Measurements from ENCODE around the gene FOXRED2. TPM values are rescaled to one million over a fixed set of nuclear protein-coding genes. Genes with fewer than 3 reads are reported as not detected.
A peak's percentile ranks its signal among the peaks of the same experiment; 100 is the strongest.

FOXRED2 gene
- total RNA-seq, 1 experiment from 2014 or later: 37.7 TPM

- H3K4me3 ChIP-seq (ENCODE audit: low read depth in 2 of 2, low read length in 2 of 2): no peak overlapping the region
- in situ Hi-C loops (cut with HindIII; ENCODE audit: low pct_unique_long_range_greater_than_20kb, low sequenced_read_pairs) (no loop called here), intact Hi-C loops (cut with micrococcal nuclease; ENCODE audit: unreplicated experiment) (no loop called here)
- H3K27me3 ChIP-seq (ENCODE audit: control insufficient read depth, insufficient read depth, low read length): no peaks in the 10 kb centered on the region
- peaks cover 20% of the 10 kb centered on the region for H3K4me1 ChIP-seq (ENCODE audit: control insufficient read depth, insufficient read depth, low read length)
- ATAC-seq (no peak), DNase-seq (ENCODE audit: low read depth, low spot score) (no peak)
- BruUV-seq (replicated peaks): no TSS peak
- H3K27ac ChIP-seq (ENCODE audit: low read length): peak overlapping the region; percentile 76
- CTCF ChIA-PET: no interaction called here
- TF ChIP-seq CTCF (IDR thresholded peaks at IDR 0.05) (no peak), SIN3A (IDR thresholded peaks at IDR 0.05; ENCODE audit: borderline replicate concordance, insufficient read depth, low read depth, low read length) (no peak), REST (IDR thresholded peaks at IDR 0.05; ENCODE audit: insufficient read depth in 1 of 2, low read depth in 2 of 2, low read length in 1 of 2) (no peak), TCF7L2 (IDR thresholded peaks at IDR 0.05; ENCODE audit: low read depth, low read length) (no peak), POLR2AphosphoS5 (IDR thresholded peaks at IDR 0.05; ENCODE audit: low read depth, low read length) (no peak)
- POLR2A ChIA-PET: no interaction called here
- H3K9me3 ChIP-seq (ENCODE audit: control insufficient read depth, insufficient read depth, low read depth, low read length): no peaks in the 10 kb centered on the region
- H3K36me3 ChIP-seq (ENCODE audit: control insufficient read depth, insufficient read depth, low read length): no peaks in the 10 kb centered on the region
Observed at GRCh38 chr22:36540867-36541642, 34.2 kb upstream of the FOXRED2 start.

DNA sequence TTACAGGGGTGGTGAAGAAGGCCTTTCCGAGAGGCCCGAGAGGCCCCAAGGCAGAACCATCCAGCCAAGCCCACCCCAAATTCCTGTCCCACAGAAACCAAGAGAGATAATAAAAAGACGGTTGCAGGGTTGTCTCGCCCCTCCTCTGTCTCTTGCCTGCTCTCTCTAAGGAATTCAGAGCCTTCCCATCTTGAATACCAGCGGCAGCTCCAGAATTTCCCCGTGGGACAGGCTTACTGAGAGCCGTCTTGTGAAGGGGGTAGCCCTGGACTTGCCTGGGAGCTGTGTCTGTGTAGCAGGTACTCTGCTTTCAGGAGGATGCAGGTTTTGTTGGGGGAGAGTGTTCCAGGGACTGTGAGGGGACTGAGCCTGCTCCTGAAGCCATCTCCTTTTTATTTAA, 31.7 kb upstream of the FOXRED2 start:
- no peaks in the 10 kb centered on the region for H3K27me3 ChIP-seq (ENCODE audit: control insufficient read depth, insufficient read depth, low read length)
- intact Hi-C loops (cut with micrococcal nuclease; ENCODE audit: unreplicated experiment): no loop called here
- no peaks in the 10 kb centered on the region for H3K36me3 ChIP-seq (ENCODE audit: control insufficient read depth, insufficient read depth, low read length)
- H3K9me3 ChIP-seq (ENCODE audit: control insufficient read depth, insufficient read depth, low read depth, low read length): peaks cover 6% of the 10 kb centered on the region; the same call in 1 of the 2 replicates
- ChIA-PET CTCF (no interaction called here), POLR2A (no interaction called here)
- H3K4me3 ChIP-seq (ENCODE audit: low read depth in 2 of 2, low read length in 2 of 2): no peak overlapping the region
- no peak overlapping the region for H3K27ac ChIP-seq (ENCODE audit: low read length)
- in situ Hi-C loops (cut with HindIII; ENCODE audit: low pct_unique_long_range_greater_than_20kb, low sequenced_read_pairs): no loop called here
- ATAC-seq (no peak), DNase-seq (ENCODE audit: low read depth, low spot score) (no peak)
- BruUV-seq (replicated peaks): no TSS peak
- peaks cover 17% of the 10 kb centered on the region for H3K4me1 ChIP-seq (ENCODE audit: control insufficient read depth, insufficient read depth, low read length)
- TF ChIP-seq REST (IDR thresholded peaks at IDR 0.05; ENCODE audit: insufficient read depth in 1 of 2, low read depth in 2 of 2, low read length in 1 of 2) (no peak), TCF7L2 (IDR thresholded peaks at IDR 0.05; ENCODE audit: low read depth, low read length) (no peak), SIN3A (IDR thresholded peaks at IDR 0.05; ENCODE audit: borderline replicate concordance, insufficient read depth, low read depth, low read length) (no peak), CTCF (IDR thresholded peaks at IDR 0.05) (no peak), POLR2AphosphoS5 (IDR thresholded peaks at IDR 0.05; ENCODE audit: low read depth, low read length) (no peak)

All from Panc1 (cell line).